DOHH2 (cell line): ENCODE measurements around the gene CES2.

ENCODE experiments used
- H3F3A ChIP-seq: fragments of 200-600 bp; sonication (generic), shearing (Covaris generic); 2 replicates; pipeline ENCODE4 v1.6.0; 2016; ENCODE audit warnings: antibody characterized with exemption, mild to moderate bottlenecking; ENCODE audit not compliant: control insufficient read depth, insufficient read depth
- H3K27ac ChIP-seq: fragments of 200-600 bp; sonication (generic); 2 replicates; pipeline ENCODE4 v1.5.1; 2014; ENCODE audit warnings: low read depth, mild to moderate bottlenecking, low read length, moderate library complexity
- H3K27me3 ChIP-seq: fragments of 200-600 bp; sonication (generic); 2 replicates; pipeline ENCODE4 v1.6.1; 2014; ENCODE audit warnings: mild to moderate bottlenecking, low read length, mixed read lengths; ENCODE audit not compliant: control insufficient read depth
- H3K36me3 ChIP-seq: fragments of 200-600 bp; sonication (generic); 2 replicates; pipeline ENCODE4 v1.6.1; 2014; ENCODE audit warnings: mild to moderate bottlenecking, low read length, moderate library complexity, mixed read lengths; ENCODE audit not compliant: control insufficient read depth
- H3K4me1 ChIP-seq: fragments of 200-600 bp; sonication (generic); 2 replicates; pipeline ENCODE4 v1.6.1; 2014; ENCODE audit warnings: mild to moderate bottlenecking, low read length, mixed read lengths; ENCODE audit not compliant: control insufficient read depth
- H3K4me2 ChIP-seq: fragments of 200-600 bp; sonication (generic); 2 replicates; pipeline ENCODE4 v1.6.0; 2014; ENCODE audit warnings: mild to moderate bottlenecking, low read length, moderate library complexity
- H3K4me3 ChIP-seq: fragments of 200-600 bp; sonication (generic); 2 replicates; pipeline ENCODE4 v1.5.1; 2014; ENCODE audit warnings: mild to moderate bottlenecking, low read length, mixed read lengths
- H3K79me2 ChIP-seq: fragments of 200-600 bp; sonication (generic); 2 replicates; pipeline ENCODE4 v1.6.1; 2014; ENCODE audit warnings: mild to moderate bottlenecking, low read length, mixed read lengths; ENCODE audit not compliant: control insufficient read depth
- H3K9me2 ChIP-seq: fragments of 200-600 bp; sonication (generic); replicated peaks from 2 replicates; pipeline ENCODE4 v1.6.1; 2014; ENCODE audit warnings: mild to moderate bottlenecking, low read length, mixed read lengths; ENCODE audit not compliant: control insufficient read depth
- H3K9me3 ChIP-seq: fragments of 200-600 bp; sonication (generic); 2 replicates; pipeline ENCODE4 v1.6.1; 2014; ENCODE audit warnings: antibody characterized with exemption, low read length, mixed read lengths; ENCODE audit not compliant: control insufficient read depth, insufficient read depth
- H4K20me1 ChIP-seq: fragments of 200-600 bp; sonication (generic); 2 replicates; pipeline ENCODE4 v1.6.0; 2014; ENCODE audit warnings: low read depth, mild to moderate bottlenecking, antibody characterized with exemption, low read length, moderate library complexity; ENCODE audit not compliant: control insufficient read depth, insufficient read depth
- EZH2phosphoT487 ChIP-seq: fragments of 200-600 bp; sonication (generic); IDR thresholded peaks from 2 replicates; pipeline ENCODE4 v1.6.1; 2017; ENCODE audit warnings: borderline replicate concordance, mild to moderate bottlenecking, antibody characterized with exemption, low read length, moderate library complexity, mixed read lengths
- TF ChIP-seq, protein P1 (sequence below): fragments of 200-600 bp; sonication (generic); IDR thresholded peaks from one replicate; pipeline ENCODE4 v1.5.1; 2014; ENCODE audit warnings: antibody characterized with exemption, mild to moderate bottlenecking, low read depth, low read length; ENCODE audit not compliant: poor library complexity, severe bottlenecking

CES2 gene

GRCh38 chr16:66945939-66946338 lies 10.6 kb downstream of the CES2 start:
- no peaks in the 10 kb centered on the region for H4K20me1 ChIP-seq
- H3K4me1 ChIP-seq: peaks cover 18% of the 10 kb centered on the region
- H3K9me2 ChIP-seq: no peaks in the 10 kb centered on the region
- H3K4me2 ChIP-seq: no peak overlapping the region
- no peak overlapping the region for H3K27ac ChIP-seq
- H3K79me2 ChIP-seq: no peaks in the 10 kb centered on the region
- H3K36me3 ChIP-seq: peaks cover 22% of the 10 kb centered on the region
- TF ChIP-seq, protein P1, sequence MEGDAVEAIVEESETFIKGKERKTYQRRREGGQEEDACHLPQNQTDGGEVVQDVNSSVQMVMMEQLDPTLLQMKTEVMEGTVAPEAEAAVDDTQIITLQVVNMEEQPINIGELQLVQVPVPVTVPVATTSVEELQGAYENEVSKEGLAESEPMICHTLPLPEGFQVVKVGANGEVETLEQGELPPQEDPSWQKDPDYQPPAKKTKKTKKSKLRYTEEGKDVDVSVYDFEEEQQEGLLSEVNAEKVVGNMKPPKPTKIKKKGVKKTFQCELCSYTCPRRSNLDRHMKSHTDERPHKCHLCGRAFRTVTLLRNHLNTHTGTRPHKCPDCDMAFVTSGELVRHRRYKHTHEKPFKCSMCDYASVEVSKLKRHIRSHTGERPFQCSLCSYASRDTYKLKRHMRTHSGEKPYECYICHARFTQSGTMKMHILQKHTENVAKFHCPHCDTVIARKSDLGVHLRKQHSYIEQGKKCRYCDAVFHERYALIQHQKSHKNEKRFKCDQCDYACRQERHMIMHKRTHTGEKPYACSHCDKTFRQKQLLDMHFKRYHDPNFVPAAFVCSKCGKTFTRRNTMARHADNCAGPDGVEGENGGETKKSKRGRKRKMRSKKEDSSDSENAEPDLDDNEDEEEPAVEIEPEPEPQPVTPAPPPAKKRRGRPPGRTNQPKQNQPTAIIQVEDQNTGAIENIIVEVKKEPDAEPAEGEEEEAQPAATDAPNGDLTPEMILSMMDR: no peak
- no peak for TF ChIP-seq EZH2phosphoT487
- H3F3A ChIP-seq: no peaks in the 10 kb centered on the region
- no peaks in the 10 kb centered on the region for H3K9me3 ChIP-seq
- H3K4me3 ChIP-seq: no peak overlapping the region
- peaks cover 33% of the 10 kb centered on the region for H3K27me3 ChIP-seq

DNA sequence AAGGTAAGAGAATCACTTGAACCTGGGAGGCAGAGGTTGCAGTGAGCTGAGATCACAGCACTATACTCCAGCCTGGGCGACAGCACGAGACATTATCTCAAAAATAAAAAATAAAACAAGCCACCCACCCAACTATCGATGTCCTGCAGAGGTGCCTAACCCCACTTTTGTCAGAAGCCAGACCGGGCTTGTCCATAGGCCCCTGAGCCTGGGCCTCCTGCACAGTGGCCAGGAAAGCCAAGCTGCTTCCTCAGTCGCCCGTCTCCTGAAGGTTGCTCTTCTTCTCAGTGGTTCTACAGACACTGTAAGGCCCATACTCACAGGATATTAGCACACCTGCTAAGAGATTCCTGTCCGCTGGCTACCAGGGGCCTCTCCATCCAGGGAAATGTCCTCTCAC lies 11.2 kb downstream of the CES2 start:
- Histone ChIP-seq H3K4me3 (no peak overlapping the region), H4K20me1 (no peaks in the 10 kb centered on the region), H3F3A (no peaks in the 10 kb centered on the region), H3K4me1 (peaks cover 18% of the 10 kb centered on the region), H3K27ac (no peak overlapping the region), H3K9me3 (no peaks in the 10 kb centered on the region), H3K9me2 (no peaks in the 10 kb centered on the region), H3K27me3 (peaks cover 39% of the 10 kb centered on the region), H3K79me2 (no peaks in the 10 kb centered on the region), H3K36me3 (peaks cover 17% of the 10 kb centered on the region), H3K4me2 (no peak overlapping the region)
- no peak for TF ChIP-seq EZH2phosphoT487
- TF ChIP-seq, protein P1: no peak

DNA sequence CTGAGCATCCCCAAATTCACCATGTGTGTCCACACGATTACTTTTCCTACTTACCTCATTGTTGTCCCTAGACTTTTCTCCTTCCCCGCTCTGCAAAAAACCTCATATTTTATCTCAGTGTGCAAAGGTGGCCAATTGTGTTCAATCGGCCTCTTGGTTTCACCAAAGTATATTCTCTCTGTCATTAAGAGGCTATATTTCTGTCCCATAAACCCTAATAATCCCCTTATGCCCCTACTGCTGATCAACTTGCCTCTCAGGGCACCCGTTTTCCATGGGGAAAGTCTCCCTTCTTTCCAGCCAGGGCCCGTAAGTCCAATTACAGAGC lies 11.6 kb downstream of the CES2 start:
- Histone ChIP-seq H3K27me3 (peaks cover 43% of the 10 kb centered on the region), H4K20me1 (no peaks in the 10 kb centered on the region), H3K9me3 (no peaks in the 10 kb centered on the region), H3F3A (no peaks in the 10 kb centered on the region), H3K9me2 (no peaks in the 10 kb centered on the region), H3K4me2 (no peak overlapping the region), H3K79me2 (no peaks in the 10 kb centered on the region), H3K36me3 (peaks cover 16% of the 10 kb centered on the region), H3K4me3 (no peak overlapping the region), H3K27ac (no peak overlapping the region), H3K4me1 (peaks cover 18% of the 10 kb centered on the region)
- TF ChIP-seq, protein P1: no peak
- no peak for TF ChIP-seq EZH2phosphoT487
